ENCODE data around the gene MSL3.

DNA sequence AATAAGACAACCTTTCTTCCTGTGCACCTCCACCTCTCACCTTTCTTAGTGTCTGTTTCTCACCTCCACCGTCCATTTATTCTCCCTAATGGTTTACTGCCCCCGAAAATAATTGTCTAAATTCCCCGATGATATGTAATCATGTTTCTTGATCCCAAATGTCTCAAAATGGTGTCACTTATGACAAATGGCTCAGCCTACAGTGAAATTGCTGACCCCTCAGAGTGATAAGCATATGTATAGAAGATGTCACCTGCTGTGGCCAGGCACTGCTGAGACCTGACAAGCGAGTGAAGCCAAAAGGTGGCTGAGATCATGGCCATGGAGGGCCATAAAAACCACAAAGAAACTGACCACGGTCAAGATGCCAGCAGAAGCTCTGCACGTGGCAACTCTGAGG lies 35.7 kb downstream of the MSL3 start:
- TF ChIP-seq, protein P1, sequence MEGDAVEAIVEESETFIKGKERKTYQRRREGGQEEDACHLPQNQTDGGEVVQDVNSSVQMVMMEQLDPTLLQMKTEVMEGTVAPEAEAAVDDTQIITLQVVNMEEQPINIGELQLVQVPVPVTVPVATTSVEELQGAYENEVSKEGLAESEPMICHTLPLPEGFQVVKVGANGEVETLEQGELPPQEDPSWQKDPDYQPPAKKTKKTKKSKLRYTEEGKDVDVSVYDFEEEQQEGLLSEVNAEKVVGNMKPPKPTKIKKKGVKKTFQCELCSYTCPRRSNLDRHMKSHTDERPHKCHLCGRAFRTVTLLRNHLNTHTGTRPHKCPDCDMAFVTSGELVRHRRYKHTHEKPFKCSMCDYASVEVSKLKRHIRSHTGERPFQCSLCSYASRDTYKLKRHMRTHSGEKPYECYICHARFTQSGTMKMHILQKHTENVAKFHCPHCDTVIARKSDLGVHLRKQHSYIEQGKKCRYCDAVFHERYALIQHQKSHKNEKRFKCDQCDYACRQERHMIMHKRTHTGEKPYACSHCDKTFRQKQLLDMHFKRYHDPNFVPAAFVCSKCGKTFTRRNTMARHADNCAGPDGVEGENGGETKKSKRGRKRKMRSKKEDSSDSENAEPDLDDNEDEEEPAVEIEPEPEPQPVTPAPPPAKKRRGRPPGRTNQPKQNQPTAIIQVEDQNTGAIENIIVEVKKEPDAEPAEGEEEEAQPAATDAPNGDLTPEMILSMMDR (IDR thresholded peaks at IDR 0.05; ENCODE audit: low read depth, low read length), result no peak
- no peak for TF ChIP-seq EZH2phosphoT487 (IDR thresholded peaks at IDR 0.05; ENCODE audit: low read depth)

Measured in OCI-LY3 (cell line).